Panc1 (cell line): Measurements from ENCODE around the gene GBA3. TPM values are rescaled to one million over a fixed set of nuclear protein-coding genes. Genes with fewer than 3 reads are reported as not detected.

ENCODE experiments used
- ATAC-seq: fragments of 200-7000 bp; cut with Tn5 transposase; 2 replicates; pipeline ENCODE4 v1.9.1; 2020; ENCODE audit warnings: mild to moderate bottlenecking, moderate library complexity
- BruUV-seq: library from RNA; stranded (reverse); fragments of 400-500 nt; replicated peaks from 2 replicates; lab custom pipeline; 2021; lab: Mats Ljungman, UMichigan
- CTCF ChIA-PET: fragments of 300-600 bp; sonication (Branson Sonifier 250); formaldehyde crosslinking; loops from one replicate; lab custom pipeline; 2022; ENCODE audit warnings: antibody characterized with exemption; lab: Charles Lee
- POLR2A ChIA-PET: fragments of 300-600 bp; sonication (Branson Sonifier 250); formaldehyde crosslinking; loops from one replicate; lab custom pipeline; 2022; ENCODE audit warnings: antibody characterized with exemption; lab: Charles Lee
- DNase-seq: peaks from one replicate; pipeline ENCODE4 v3.0.0-alpha.2; 2010; ENCODE audit warnings: low read depth, low spot score
- H3K27ac ChIP-seq: 2 replicates; pipeline ENCODE4 v1.5.1; 2011; ENCODE audit warnings: mild to moderate bottlenecking, low read length, inconsistent platforms
- H3K27me3 ChIP-seq: fragments of 200-500 bp; sonication (Bioruptor generic); 2 replicates; pipeline ENCODE4 v1.6.0; 2014; ENCODE audit warnings: low read length, inconsistent platforms; ENCODE audit not compliant: control insufficient read depth, insufficient read depth
- H3K36me3 ChIP-seq: fragments of 200-500 bp; sonication (Bioruptor generic); 2 replicates; pipeline ENCODE4 v1.5.1; 2014; ENCODE audit warnings: inconsistent platforms, mild to moderate bottlenecking, low read length, moderate library complexity; ENCODE audit not compliant: control insufficient read depth, insufficient read depth
- H3K4me1 ChIP-seq: 2 replicates; pipeline ENCODE4 v1.5.1; 2011; ENCODE audit warnings: inconsistent platforms, mild to moderate bottlenecking, low read length, moderate library complexity; ENCODE audit not compliant: control insufficient read depth, insufficient read depth
- H3K4me3 ChIP-seq, 2 experiments: 2 replicates each; pipeline ENCODE4 v1.5.1; 2011 to 2012; ENCODE audit warnings: low read depth in 2 of 2, low read length in 2 of 2, mild to moderate bottlenecking in 2 of 2, inconsistent platforms in 1 of 2, moderate library complexity in 1 of 2
- H3K9me3 ChIP-seq: fragments of 200-500 bp; sonication (Bioruptor generic); 2 replicates; pipeline ENCODE4 v1.5.1; 2014; ENCODE audit warnings: low read depth, mild to moderate bottlenecking, inconsistent platforms, low read length, moderate library complexity; ENCODE audit not compliant: control insufficient read depth, insufficient read depth
- POLR2AphosphoS5 ChIP-seq: IDR thresholded peaks from 2 replicates; pipeline ENCODE4 v1.6.1; 2012; ENCODE audit warnings: mild to moderate bottlenecking, low read depth, low read length, moderate library complexity
- SIN3A ChIP-seq: IDR thresholded peaks from 2 replicates; pipeline ENCODE4 v1.6.1; 2012; ENCODE audit warnings: low read depth, mild to moderate bottlenecking, low read length, moderate library complexity, borderline replicate concordance; ENCODE audit not compliant: insufficient read depth
- TCF7L2 ChIP-seq: IDR thresholded peaks from 2 replicates; pipeline ENCODE4 v1.6.1; 2011; ENCODE audit warnings: mild to moderate bottlenecking, low read depth, low read length, inconsistent platforms
- in situ Hi-C: cut with HindIII; loops from 2 replicates; pipeline ENCODE4 v1.10.0; 2016; ENCODE audit warnings: low sequenced_read_pairs, low pct_unique_long_range_greater_than_20kb
- intact Hi-C: fragments of 100-400 bp; cut with micrococcal nuclease; formaldehyde crosslinking; loops from one replicate; pipeline ENCODE4 v1.10.0; 2022; ENCODE audit not compliant: unreplicated experiment
- total RNA-seq: library from RNA; stranded (reverse); gene quantifications from one replicate; pipeline ENCODE4 v1.2.1, GENCODE V29; 2021; ENCODE audit not compliant: unreplicated experiment
- TF ChIP-seq, protein P1 (sequence below), 2 experiments: IDR thresholded peaks; 2 replicates each; pipeline ENCODE4 v1.6.1; 2011 to 2012; ENCODE audit warnings: low read depth in 2 of 2, control low read depth in 1 of 2, low read length in 1 of 2, mild to moderate bottlenecking in 1 of 2, moderate library complexity in 1 of 2; ENCODE audit not compliant: insufficient read depth in 1 of 2
- TF ChIP-seq, protein P2 (sequence below): fragments of 450-650 bp; IDR thresholded peaks from 2 replicates; pipeline ENCODE4 v1.5.1; 2017; ENCODE audit warnings: mild to moderate bottlenecking

The GBA3 gene
- total RNA-seq, 1 experiment from 2014 or later = not detected

DNA sequence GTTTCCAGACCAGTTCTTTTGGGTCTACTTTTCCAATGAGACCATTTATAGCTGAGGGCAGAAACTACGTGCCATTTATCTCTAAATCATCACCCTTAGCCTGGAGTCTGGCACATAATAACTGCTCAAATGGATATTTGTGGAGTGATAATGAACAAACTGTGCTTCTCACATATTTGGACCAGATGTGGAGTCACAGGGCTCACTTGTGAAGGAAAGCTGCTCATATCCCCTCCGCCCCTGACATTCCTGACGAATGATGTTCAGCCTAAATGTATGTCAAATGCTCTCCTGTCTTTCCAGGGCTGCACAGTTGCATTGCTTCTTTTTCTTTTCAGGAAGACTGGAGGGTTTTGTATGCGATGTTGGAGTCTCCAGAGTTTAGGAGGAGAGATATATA is 110.1 kb downstream of the GBA3 start:
- CTCF ChIA-PET = no interaction called here

DNA sequence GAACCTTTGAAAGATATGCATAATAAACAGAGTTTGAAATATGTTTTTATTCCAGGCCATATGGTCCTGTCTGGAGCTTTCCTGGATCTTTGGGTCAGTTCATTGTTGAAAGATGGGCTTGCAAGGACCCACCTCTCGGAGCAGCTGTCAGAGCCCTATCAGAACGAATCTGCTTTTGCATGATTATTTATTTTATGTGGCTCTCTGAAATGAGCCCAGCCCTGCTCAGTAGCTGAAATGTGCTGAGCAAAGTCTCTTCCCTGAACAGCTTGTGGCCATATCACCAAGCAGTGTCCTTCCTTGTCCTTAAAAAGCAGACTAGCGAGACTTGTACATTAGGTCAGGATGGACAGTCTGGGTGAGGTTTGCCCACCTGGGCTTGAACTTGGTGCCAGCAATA is 110.8 kb downstream of the GBA3 start:
- Histone ChIP-seq H3K9me3 (no peaks in the 10 kb centered on the region), H3K27me3 (no peaks in the 10 kb centered on the region), H3K4me1 (no peaks in the 10 kb centered on the region), H3K27ac (no peak overlapping the region), H3K36me3 (no peaks in the 10 kb centered on the region), H3K4me3 (no peak overlapping the region)
- BruUV-seq = no TSS peak
- no peak for TF ChIP-seq TCF7L2
- TF ChIP-seq, protein P1, sequence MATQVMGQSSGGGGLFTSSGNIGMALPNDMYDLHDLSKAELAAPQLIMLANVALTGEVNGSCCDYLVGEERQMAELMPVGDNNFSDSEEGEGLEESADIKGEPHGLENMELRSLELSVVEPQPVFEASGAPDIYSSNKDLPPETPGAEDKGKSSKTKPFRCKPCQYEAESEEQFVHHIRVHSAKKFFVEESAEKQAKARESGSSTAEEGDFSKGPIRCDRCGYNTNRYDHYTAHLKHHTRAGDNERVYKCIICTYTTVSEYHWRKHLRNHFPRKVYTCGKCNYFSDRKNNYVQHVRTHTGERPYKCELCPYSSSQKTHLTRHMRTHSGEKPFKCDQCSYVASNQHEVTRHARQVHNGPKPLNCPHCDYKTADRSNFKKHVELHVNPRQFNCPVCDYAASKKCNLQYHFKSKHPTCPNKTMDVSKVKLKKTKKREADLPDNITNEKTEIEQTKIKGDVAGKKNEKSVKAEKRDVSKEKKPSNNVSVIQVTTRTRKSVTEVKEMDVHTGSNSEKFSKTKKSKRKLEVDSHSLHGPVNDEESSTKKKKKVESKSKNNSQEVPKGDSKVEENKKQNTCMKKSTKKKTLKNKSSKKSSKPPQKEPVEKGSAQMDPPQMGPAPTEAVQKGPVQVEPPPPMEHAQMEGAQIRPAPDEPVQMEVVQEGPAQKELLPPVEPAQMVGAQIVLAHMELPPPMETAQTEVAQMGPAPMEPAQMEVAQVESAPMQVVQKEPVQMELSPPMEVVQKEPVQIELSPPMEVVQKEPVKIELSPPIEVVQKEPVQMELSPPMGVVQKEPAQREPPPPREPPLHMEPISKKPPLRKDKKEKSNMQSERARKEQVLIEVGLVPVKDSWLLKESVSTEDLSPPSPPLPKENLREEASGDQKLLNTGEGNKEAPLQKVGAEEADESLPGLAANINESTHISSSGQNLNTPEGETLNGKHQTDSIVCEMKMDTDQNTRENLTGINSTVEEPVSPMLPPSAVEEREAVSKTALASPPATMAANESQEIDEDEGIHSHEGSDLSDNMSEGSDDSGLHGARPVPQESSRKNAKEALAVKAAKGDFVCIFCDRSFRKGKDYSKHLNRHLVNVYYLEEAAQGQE (IDR thresholded peaks at IDR 0.05; ENCODE audit: insufficient read depth in 1 of 2, low read depth in 2 of 2, low read length in 1 of 2) = no peak
- TF ChIP-seq, protein P2, sequence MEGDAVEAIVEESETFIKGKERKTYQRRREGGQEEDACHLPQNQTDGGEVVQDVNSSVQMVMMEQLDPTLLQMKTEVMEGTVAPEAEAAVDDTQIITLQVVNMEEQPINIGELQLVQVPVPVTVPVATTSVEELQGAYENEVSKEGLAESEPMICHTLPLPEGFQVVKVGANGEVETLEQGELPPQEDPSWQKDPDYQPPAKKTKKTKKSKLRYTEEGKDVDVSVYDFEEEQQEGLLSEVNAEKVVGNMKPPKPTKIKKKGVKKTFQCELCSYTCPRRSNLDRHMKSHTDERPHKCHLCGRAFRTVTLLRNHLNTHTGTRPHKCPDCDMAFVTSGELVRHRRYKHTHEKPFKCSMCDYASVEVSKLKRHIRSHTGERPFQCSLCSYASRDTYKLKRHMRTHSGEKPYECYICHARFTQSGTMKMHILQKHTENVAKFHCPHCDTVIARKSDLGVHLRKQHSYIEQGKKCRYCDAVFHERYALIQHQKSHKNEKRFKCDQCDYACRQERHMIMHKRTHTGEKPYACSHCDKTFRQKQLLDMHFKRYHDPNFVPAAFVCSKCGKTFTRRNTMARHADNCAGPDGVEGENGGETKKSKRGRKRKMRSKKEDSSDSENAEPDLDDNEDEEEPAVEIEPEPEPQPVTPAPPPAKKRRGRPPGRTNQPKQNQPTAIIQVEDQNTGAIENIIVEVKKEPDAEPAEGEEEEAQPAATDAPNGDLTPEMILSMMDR = no peak
- TF ChIP-seq POLR2AphosphoS5 = no peak
- no peak for TF ChIP-seq SIN3A
- in situ Hi-C loops (no loop called here), intact Hi-C loops (no loop called here)
- ATAC-seq (no peak), DNase-seq (no peak)
- CTCF ChIA-PET = no interaction called here
- POLR2A ChIA-PET = no interaction called here

More for the DNA sequence above, 110.1 kb downstream of the GBA3 start:
- no TSS peak for BruUV-seq
- ATAC-seq = no peak
- intact Hi-C loops (no loop called here), in situ Hi-C loops (no loop called here)
- Histone ChIP-seq H3K4me1 (no peaks in the 10 kb centered on the region), H3K27me3 (no peaks in the 10 kb centered on the region), H3K9me3 (no peaks in the 10 kb centered on the region), H3K36me3 (no peaks in the 10 kb centered on the region), H3K27ac (no peak overlapping the region), H3K4me3 (no peak overlapping the region)
- DNase-seq = no peak
- POLR2A ChIA-PET = no interaction called here
- TF ChIP-seq POLR2AphosphoS5 = no peak
- no peak for TF ChIP-seq TCF7L2
- TF ChIP-seq, protein P2 = no peak
- TF ChIP-seq SIN3A = no peak
- TF ChIP-seq, protein P1 (IDR thresholded peaks at IDR 0.05; ENCODE audit: insufficient read depth in 1 of 2, low read depth in 2 of 2, low read length in 1 of 2) = no peak
